ENCODE data around the gene TAS1R2.

TAS1R2 gene

GRCh38 chr1:18879791-18880309 is 20.4 kb upstream of the TAS1R2 start:
- H3K4me3 ChIP-seq (ENCODE audit: low read depth, low read length) = no peak overlapping the region
- TF ChIP-seq CTCF (IDR thresholded peaks at IDR 0.05; ENCODE audit: borderline replicate concordance, insufficient read depth, low read depth, low read length) = no peak

- TF ChIP-seq CTCF (IDR thresholded peaks at IDR 0.05; ENCODE audit: borderline replicate concordance, insufficient read depth, low read depth, low read length) = no peak
- H3K4me3 ChIP-seq (ENCODE audit: low read depth, low read length) = no peak overlapping the region
Measured at GRCh38 chr1:18879215-18879790, 19.8 kb upstream of the TAS1R2 start.

GRCh38 chr1:18878538-18879214 is 19.2 kb upstream of the TAS1R2 start:
- no peak for TF ChIP-seq CTCF (IDR thresholded peaks at IDR 0.05; ENCODE audit: borderline replicate concordance, insufficient read depth, low read depth, low read length)
- no peak overlapping the region for H3K4me3 ChIP-seq (ENCODE audit: low read depth, low read length)

GRCh38 chr1:18877282-18877681 is 17.8 kb upstream of the TAS1R2 start:
- no peak for TF ChIP-seq CTCF (IDR thresholded peaks at IDR 0.05; ENCODE audit: borderline replicate concordance, insufficient read depth, low read depth, low read length)
- no peak overlapping the region for H3K4me3 ChIP-seq (ENCODE audit: low read depth, low read length)

GRCh38 chr1:18876210-18876609 is 16.8 kb upstream of the TAS1R2 start:
- no peak for TF ChIP-seq CTCF (IDR thresholded peaks at IDR 0.05; ENCODE audit: borderline replicate concordance, insufficient read depth, low read depth, low read length)
- no peak overlapping the region for H3K4me3 ChIP-seq (ENCODE audit: low read depth, low read length)

GRCh38 chr1:18875796-18876128 is 16.3 kb upstream of the TAS1R2 start:
- no peak overlapping the region for H3K4me3 ChIP-seq (ENCODE audit: low read depth, low read length)
- no peak for TF ChIP-seq CTCF (IDR thresholded peaks at IDR 0.05; ENCODE audit: borderline replicate concordance, insufficient read depth, low read depth, low read length)
